ENCODE measurements around the gene SCAF8. TPM values are rescaled to one million over a fixed set of nuclear protein-coding genes. Genes with fewer than 3 reads are reported as not detected.

The SCAF8 gene
- polyA plus RNA-seq, 1 experiment = 13.1 TPM

DNA sequence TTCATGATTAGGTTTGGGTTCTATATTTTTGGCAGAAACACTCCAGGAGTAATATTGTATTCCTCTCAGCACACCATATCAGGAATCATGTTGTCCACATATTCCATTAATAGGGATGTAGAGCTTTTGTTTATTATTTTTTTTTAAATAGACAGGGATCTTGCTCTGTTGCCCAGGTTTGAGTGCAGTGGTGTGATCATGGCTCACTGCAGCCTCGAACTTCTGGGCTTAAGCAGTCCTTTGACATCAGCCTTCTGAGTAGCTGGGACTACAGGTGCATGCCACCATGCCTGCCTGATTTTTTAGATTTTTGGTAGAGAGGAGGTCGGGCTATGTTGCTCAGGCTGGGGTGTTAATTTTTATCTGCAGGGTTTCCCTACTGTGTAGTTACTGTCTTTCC lies 12.0 kb downstream of the SCAF8 start:
- no peak for TF ChIP-seq CTCF (IDR thresholded peaks at IDR 0.05; ENCODE audit: insufficient read depth, low read depth, low read length)

DNA sequence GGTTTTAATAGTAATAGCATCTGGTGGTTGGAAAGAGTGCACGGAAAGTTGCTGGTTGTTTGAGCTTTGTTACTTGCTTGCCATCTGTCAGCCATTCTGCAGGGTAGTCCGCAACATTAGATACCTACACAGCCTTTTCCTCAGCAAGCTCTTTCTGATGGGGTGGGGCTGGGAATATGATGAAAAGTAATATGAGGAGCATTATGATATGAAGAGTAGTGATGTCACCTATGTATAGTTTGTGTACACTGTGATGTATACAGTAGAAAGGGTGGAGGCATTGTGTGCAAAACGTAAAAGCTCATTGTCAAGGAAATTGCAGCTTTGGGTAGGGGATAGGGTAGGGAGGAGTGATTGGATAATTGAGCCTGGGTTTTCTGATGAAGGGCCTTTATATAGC lies 16.1 kb downstream of the SCAF8 start:
- TF ChIP-seq CTCF (IDR thresholded peaks at IDR 0.05; ENCODE audit: insufficient read depth, low read depth, low read length) = no peak
- no peak for DNase-seq (ENCODE audit: low read depth)
- Histone ChIP-seq H3K27me3 (ENCODE audit: control insufficient read depth, insufficient read depth, low read length) (no peaks in the 10 kb centered on the region), H3K4me3 (ENCODE audit: low read depth, low read length) (no peak overlapping the region), H3K36me3 (ENCODE audit: control insufficient read depth, insufficient read depth, low read length) (peaks cover 2% of the 10 kb centered on the region)
- CTCF ChIA-PET = interaction anchor here (1.5 kb wide), 1 partner anchor 11 kb away, joined by 3 read pairs; no protein-coding TSS in a partner anchor
- POLR2A ChIA-PET = no interaction called here

More for the DNA sequence above, 12.0 kb downstream of the SCAF8 start:
- no peaks in the 10 kb centered on the region for H3K27me3 ChIP-seq (ENCODE audit: control insufficient read depth, insufficient read depth, low read length)
- DNase-seq (ENCODE audit: low read depth) = no peak
- ChIA-PET POLR2A (no interaction called here), CTCF (interaction anchor here (1.0 kb wide), 1 partner anchor 10 kb away, joined by 3 read pairs; no protein-coding TSS in a partner anchor)
- no peak overlapping the region for H3K4me3 ChIP-seq (ENCODE audit: low read depth, low read length)
- H3K36me3 ChIP-seq (ENCODE audit: control insufficient read depth, insufficient read depth, low read length) = no peaks in the 10 kb centered on the region

- H3K36me3 ChIP-seq (ENCODE audit: control insufficient read depth, insufficient read depth, low read length) = peaks cover 2% of the 10 kb centered on the region
- CTCF ChIA-PET = no interaction called here
- no peak for TF ChIP-seq CTCF (IDR thresholded peaks at IDR 0.05; ENCODE audit: insufficient read depth, low read depth, low read length)
- no peak overlapping the region for H3K4me3 ChIP-seq (ENCODE audit: low read depth, low read length)
- no peaks in the 10 kb centered on the region for H3K27me3 ChIP-seq (ENCODE audit: control insufficient read depth, insufficient read depth, low read length)
- POLR2A ChIA-PET = interaction anchor here (0.6 kb wide), 1 partner anchor 16 kb away, joined by 3 read pairs; no protein-coding TSS in a partner anchor
- no peak for DNase-seq (ENCODE audit: low read depth)
Observed at GRCh38 chr6:154751011-154751800, 18.0 kb downstream of the SCAF8 start.

- Histone ChIP-seq H3K36me3 (ENCODE audit: control insufficient read depth, insufficient read depth, low read length) (peaks cover 2% of the 10 kb centered on the region), H3K4me3 (ENCODE audit: low read depth, low read length) (no peak overlapping the region), H3K27me3 (ENCODE audit: control insufficient read depth, insufficient read depth, low read length) (no peaks in the 10 kb centered on the region)
- no peak for DNase-seq (ENCODE audit: low read depth)
- TF ChIP-seq CTCF (IDR thresholded peaks at IDR 0.05; ENCODE audit: insufficient read depth, low read depth, low read length) = no peak
- CTCF ChIA-PET = no interaction called here
- POLR2A ChIA-PET = no interaction called here
Observed at GRCh38 chr6:154752022-154752421, 18.8 kb downstream of the SCAF8 start.

- no peak overlapping the region for H3K4me3 ChIP-seq (ENCODE audit: low read depth, low read length)
- ChIA-PET POLR2A (no interaction called here), CTCF (interaction anchor here (0.9 kb wide), 2 partner anchors 16 to 47 kb away, joined by 3 read pairs; no protein-coding TSS in a partner anchor)
- DNase-seq (ENCODE audit: low read depth) = no peak
- H3K36me3 ChIP-seq (ENCODE audit: control insufficient read depth, insufficient read depth, low read length) = peaks cover 2% of the 10 kb centered on the region
- no peak for TF ChIP-seq CTCF (IDR thresholded peaks at IDR 0.05; ENCODE audit: insufficient read depth, low read depth, low read length)
- no peaks in the 10 kb centered on the region for H3K27me3 ChIP-seq (ENCODE audit: control insufficient read depth, insufficient read depth, low read length)
Observed at GRCh38 chr6:154754152-154754551, 20.9 kb downstream of the SCAF8 start.
